Measurements from ENCODE around the gene GPC6.

Gene GPC6

DNA sequence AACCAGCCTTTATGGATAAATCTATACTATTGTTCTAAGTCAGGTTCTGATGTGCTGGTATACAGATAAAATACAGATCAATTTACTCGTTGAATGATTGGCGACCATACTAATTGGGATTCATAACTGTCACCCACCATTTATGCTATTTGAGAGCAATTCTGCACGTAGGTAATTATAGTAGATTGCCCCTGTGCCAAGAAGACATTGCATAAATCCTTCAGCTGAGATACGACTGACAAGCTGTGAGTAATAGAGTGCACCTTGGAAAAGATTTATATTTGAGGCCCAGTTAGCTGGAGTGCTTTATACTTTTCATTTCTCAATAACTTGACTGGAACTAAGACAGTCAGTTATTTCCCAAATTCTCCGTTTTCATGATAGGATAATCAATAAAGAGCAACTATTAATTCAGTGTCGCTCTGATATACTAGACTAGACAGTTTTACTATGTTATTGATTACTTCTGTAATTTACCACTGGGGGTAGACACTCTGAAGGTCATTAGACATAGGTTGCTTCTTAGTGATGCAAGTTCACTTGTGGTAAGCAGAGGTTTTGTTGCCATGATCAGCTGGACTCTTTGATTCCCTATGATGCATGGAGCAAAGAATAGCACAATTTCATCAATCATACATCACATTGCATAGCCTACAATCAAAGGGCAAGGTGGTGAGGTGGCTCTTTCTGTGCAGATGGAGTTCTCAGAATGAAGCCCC is 536.3 kb downstream of the GPC6 start:
- H3K27ac ChIP-seq, result no peak overlapping the region
- no peak overlapping the region for H3K4me3 ChIP-seq (ENCODE audit: low read depth, low read length)
- no peak for DNase-seq
- peaks cover 4% of the 10 kb centered on the region for H3K36me3 ChIP-seq
- H3K27me3 ChIP-seq (ENCODE audit: insufficient read depth, low read depth, severe bottlenecking), result no peaks in the 10 kb centered on the region
- TF ChIP-seq, protein P1, sequence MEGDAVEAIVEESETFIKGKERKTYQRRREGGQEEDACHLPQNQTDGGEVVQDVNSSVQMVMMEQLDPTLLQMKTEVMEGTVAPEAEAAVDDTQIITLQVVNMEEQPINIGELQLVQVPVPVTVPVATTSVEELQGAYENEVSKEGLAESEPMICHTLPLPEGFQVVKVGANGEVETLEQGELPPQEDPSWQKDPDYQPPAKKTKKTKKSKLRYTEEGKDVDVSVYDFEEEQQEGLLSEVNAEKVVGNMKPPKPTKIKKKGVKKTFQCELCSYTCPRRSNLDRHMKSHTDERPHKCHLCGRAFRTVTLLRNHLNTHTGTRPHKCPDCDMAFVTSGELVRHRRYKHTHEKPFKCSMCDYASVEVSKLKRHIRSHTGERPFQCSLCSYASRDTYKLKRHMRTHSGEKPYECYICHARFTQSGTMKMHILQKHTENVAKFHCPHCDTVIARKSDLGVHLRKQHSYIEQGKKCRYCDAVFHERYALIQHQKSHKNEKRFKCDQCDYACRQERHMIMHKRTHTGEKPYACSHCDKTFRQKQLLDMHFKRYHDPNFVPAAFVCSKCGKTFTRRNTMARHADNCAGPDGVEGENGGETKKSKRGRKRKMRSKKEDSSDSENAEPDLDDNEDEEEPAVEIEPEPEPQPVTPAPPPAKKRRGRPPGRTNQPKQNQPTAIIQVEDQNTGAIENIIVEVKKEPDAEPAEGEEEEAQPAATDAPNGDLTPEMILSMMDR (IDR thresholded peaks at IDR 0.05; ENCODE audit: low read depth, low read length), result no peak
- H3K9me3 ChIP-seq (ENCODE audit: severe bottlenecking), result no peaks in the 10 kb centered on the region

GRCh38 chr13:93765062-93765461 is 538.5 kb downstream of the GPC6 start:
- TF ChIP-seq, protein P1 (IDR thresholded peaks at IDR 0.05; ENCODE audit: low read depth, low read length), result no peak

DNA sequence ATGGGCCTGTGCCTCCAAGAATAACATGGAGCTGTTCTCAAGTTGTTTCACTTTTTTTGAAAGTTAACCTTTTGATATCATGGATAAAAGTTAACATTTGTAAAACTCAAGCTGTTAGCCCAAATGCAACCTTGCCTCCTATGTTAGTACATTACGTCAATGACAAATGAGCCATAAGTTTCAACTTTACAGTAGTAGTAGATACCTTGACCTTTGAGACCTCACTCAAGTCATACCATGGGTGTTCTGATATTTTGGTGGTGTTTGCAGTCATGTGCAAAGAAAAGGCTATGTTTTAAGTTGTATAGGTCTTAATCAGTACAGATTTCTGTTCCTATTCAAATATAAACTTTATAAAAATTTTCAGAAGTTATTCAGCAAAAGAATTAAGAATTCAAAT is 539.2 kb downstream of the GPC6 start:
- no peak for DNase-seq

More at GRCh38 chr13:93765062-93765461, 538.5 kb downstream of the GPC6 start:
- H3K4me3 ChIP-seq (ENCODE audit: low read depth, low read length), result no peak overlapping the region
- no peak for DNase-seq
- H3K27me3 ChIP-seq (ENCODE audit: insufficient read depth, low read depth, severe bottlenecking), result no peaks in the 10 kb centered on the region
- peaks cover 4% of the 10 kb centered on the region; the same call in 1 of the 2 replicates for H3K36me3 ChIP-seq
- no peaks in the 10 kb centered on the region for H3K9me3 ChIP-seq (ENCODE audit: severe bottlenecking)
- no peak overlapping the region for H3K27ac ChIP-seq

DNA sequence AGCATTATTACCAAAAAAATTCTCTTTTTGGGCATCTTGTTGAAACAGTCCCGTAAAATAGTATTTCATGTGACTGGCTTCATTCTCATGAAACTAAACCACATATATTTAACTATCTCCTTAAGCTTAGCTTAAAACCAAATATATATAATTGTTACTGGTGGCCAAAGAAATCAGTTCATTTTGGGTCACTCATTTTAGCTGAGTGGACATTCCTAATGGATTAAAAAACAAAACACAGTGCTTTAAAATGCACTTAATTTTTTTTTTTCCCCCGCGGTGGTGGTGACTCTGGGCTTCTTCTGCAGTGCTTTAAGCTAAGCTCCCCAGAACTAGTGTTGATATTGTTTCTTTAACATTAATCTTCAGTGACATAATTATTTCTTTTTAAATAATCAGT is 540.1 kb downstream of the GPC6 start:
- TF ChIP-seq, protein P1 (IDR thresholded peaks at IDR 0.05; ENCODE audit: low read depth, low read length), result no peak
- Histone ChIP-seq H3K36me3 (peaks cover 4% of the 10 kb centered on the region; the same call in 1 of the 2 replicates), H3K27me3 (ENCODE audit: insufficient read depth, low read depth, severe bottlenecking) (no peaks in the 10 kb centered on the region), H3K27ac (peak overlapping the region; percentile 51), H3K4me3 (ENCODE audit: low read depth, low read length) (peak overlapping the region; percentile 20), H3K9me3 (ENCODE audit: severe bottlenecking) (no peaks in the 10 kb centered on the region)
- DNase-seq, result no peak

More for the DNA sequence above, 539.2 kb downstream of the GPC6 start:
- Histone ChIP-seq H3K27ac (no peak overlapping the region), H3K36me3 (peaks cover 4% of the 10 kb centered on the region; the same call in 1 of the 2 replicates), H3K9me3 (ENCODE audit: severe bottlenecking) (no peaks in the 10 kb centered on the region), H3K4me3 (ENCODE audit: low read depth, low read length) (no peak overlapping the region), H3K27me3 (ENCODE audit: insufficient read depth, low read depth, severe bottlenecking) (no peaks in the 10 kb centered on the region)
- TF ChIP-seq, protein P1 (IDR thresholded peaks at IDR 0.05; ENCODE audit: low read depth, low read length), result no peak

DNA sequence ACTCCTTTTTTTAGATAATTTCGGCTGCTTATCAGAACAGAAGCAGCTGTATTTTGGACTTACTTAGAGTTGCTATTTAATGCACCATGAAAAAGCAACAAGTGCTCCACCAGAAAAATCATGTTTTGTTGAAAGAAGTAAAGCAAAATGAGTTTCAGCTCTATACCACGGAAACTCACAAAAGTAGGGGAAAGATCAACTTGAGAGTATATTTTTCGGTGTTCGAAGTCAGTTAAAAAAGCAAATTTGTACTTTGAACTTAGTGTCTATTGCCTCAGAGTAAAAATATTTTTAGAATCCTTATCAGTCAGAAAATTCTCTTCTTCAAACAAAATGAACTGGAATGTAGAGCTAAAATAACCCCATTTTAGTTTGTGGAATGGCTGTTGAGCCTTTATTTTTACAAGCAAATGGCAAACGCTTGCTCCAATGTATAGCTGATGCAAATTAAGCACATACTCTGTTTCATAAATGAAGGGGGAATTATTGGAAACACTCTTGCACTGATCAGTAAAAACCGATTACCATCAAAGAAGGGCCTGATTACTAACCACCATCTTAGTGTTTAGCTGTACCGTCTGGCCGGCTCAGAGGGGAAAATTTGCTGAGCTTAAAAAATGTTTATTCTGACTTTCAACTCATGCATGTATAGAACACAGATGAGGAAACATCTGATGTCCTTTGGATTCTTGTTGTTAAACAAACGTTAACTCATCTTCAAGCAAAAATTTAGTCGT is 540.7 kb downstream of the GPC6 start:
- Histone ChIP-seq H3K27me3 (ENCODE audit: insufficient read depth, low read depth, severe bottlenecking) (no peaks in the 10 kb centered on the region), H3K36me3 (peaks cover 4% of the 10 kb centered on the region; the same call in 1 of the 2 replicates), H3K27ac (peak overlapping the region; percentile 51), H3K9me3 (ENCODE audit: severe bottlenecking) (no peaks in the 10 kb centered on the region), H3K4me3 (ENCODE audit: low read depth, low read length) (peak overlapping the region; percentile 20)
- DNase-seq, result peak; percentile 41
- TF ChIP-seq, protein P1 (IDR thresholded peaks at IDR 0.05; ENCODE audit: low read depth, low read length), result no peak
